Stomach smooth muscle (tissue), 2 donors: Measurements from ENCODE around the gene TERT.

Source experiments
- H3K27ac ChIP-seq: one replicate; pipeline ENCODE4 v1.7.0; 2013; ENCODE audit warnings: mild to moderate bottlenecking, low read length, inconsistent platforms
- H3K27me3 ChIP-seq, 2 donors: one replicate each; pipeline ENCODE4 v1.7.0; 2013; ENCODE audit warnings: low read length in 2 of 2; ENCODE audit not compliant: insufficient read depth in 2 of 2, control insufficient read depth in 1 of 2
- H3K36me3 ChIP-seq, 2 donors: one replicate each; pipeline ENCODE4 v1.7.0; 2013; ENCODE audit warnings: low read length in 2 of 2; ENCODE audit not compliant: control insufficient read depth in 2 of 2, insufficient read depth in 2 of 2
- H3K4me1 ChIP-seq: one replicate; pipeline ENCODE4 v1.7.0; 2013; ENCODE audit warnings: low read length; ENCODE audit not compliant: control insufficient read depth, insufficient read depth
- H3K4me3 ChIP-seq, 2 donors: one replicate each; pipeline ENCODE4 v1.7.0; 2013; ENCODE audit warnings: low read length in 2 of 2
- H3K9ac ChIP-seq, 2 donors: one replicate each; pipeline ENCODE4 v1.7.0; 2013; ENCODE audit warnings: low read length in 2 of 2, mild to moderate bottlenecking in 1 of 2
- H3K9me3 ChIP-seq, 2 donors: one replicate each; pipeline ENCODE4 v1.7.0; 2013; ENCODE audit warnings: low read length in 2 of 2; ENCODE audit not compliant: control insufficient read depth in 2 of 2
- donor health status: healthy.
- donor health status: Pancreatic carcinoma.

The TERT gene

GRCh38 chr5:1302258-1302657 is 7.4 kb upstream of the TERT start:
- Histone ChIP-seq H3K4me1 (no peaks in the 10 kb centered on the region), H3K27me3 (peaks cover 0 to 5% of the 10 kb centered on the region in 2 donors), H3K9ac (no peak overlapping the region), H3K9me3 (no peaks in the 10 kb centered on the region), H3K36me3 (no peaks in the 10 kb centered on the region), H3K4me3 (no peak overlapping the region), H3K27ac (no peak overlapping the region)

- Histone ChIP-seq H3K4me1 (no peaks in the 10 kb centered on the region), H3K27me3 (peaks cover 3 to 8% of the 10 kb centered on the region in 2 donors)
Observed at GRCh38 chr5:1300581-1301083, 5.8 kb upstream of the TERT start.

DNA sequence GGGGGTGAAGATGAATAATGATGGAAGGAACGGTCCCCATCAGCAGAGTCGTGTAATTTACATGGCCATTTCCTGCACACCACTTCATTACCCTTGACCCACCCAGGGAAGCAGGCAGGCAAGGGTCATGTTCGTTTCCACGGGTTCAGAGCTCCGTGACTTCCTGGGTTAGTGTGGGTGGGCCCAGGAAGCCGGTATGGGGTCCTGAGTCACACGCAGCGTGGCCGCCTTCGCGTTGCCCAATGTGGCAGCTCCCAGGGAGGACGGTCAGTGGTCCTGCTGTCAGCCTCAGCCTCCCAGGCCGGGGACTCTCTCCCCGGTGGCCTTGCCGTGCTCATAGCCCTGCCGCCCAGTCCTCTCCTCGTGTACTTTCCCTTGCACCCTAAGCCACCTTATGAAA is 5.1 kb upstream of the TERT start:
- Histone ChIP-seq H3K4me3 (no peak overlapping the region), H3K27me3 (peaks cover 8 to 9% of the 10 kb centered on the region in 2 donors), H3K4me1 (no peaks in the 10 kb centered on the region)

More at GRCh38 chr5:1300581-1301083, 5.8 kb upstream of the TERT start:
- Histone ChIP-seq H3K9me3 (no peaks in the 10 kb centered on the region), H3K36me3 (no peaks in the 10 kb centered on the region), H3K27ac (no peak overlapping the region), H3K4me3 (no peak overlapping the region), H3K9ac (no peak overlapping the region)

DNA sequence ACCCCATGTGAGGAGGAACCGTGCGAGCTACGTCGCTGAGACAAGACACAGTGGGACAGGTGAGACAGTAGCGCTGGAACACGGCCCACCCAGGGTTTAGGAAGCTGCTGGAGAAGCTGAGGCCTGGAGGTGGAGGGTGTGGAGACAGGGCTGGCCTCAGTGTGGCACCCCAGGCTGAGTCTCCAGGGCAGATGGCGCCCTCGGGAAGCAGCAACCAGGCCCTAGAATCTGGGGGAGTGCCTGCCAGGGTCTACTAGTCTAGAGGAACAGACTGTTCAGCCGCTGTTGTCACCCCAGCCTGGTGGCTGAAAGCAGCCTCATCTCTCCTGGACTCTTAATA is 4.6 kb upstream of the TERT start:
- H3K27ac ChIP-seq: no peak overlapping the region
- no peaks in the 10 kb centered on the region for H3K9me3 ChIP-seq
- H3K4me3 ChIP-seq: no peak overlapping the region
- no peak overlapping the region for H3K9ac ChIP-seq
- H3K4me1 ChIP-seq: peaks cover under 1% of the 10 kb centered on the region
- no peaks in the 10 kb centered on the region for H3K36me3 ChIP-seq
- peaks cover 8 to 12% of the 10 kb centered on the region in 2 donors for H3K27me3 ChIP-seq

More for the DNA sequence above, 5.1 kb upstream of the TERT start:
- Histone ChIP-seq H3K27ac (no peak overlapping the region), H3K36me3 (no peaks in the 10 kb centered on the region), H3K9me3 (no peaks in the 10 kb centered on the region), H3K9ac (no peak overlapping the region)

- H3K27ac ChIP-seq: no peak overlapping the region
- H3K4me1 ChIP-seq: peaks cover 4% of the 10 kb centered on the region
- H3K4me3 ChIP-seq: no peak overlapping the region
- H3K9me3 ChIP-seq: no peaks in the 10 kb centered on the region
- peaks cover 10 to 17% of the 10 kb centered on the region in 2 donors for H3K27me3 ChIP-seq
- H3K36me3 ChIP-seq: no peaks in the 10 kb centered on the region
- H3K9ac ChIP-seq: no peak overlapping the region
Observed at GRCh38 chr5:1298723-1299510, 4.0 kb upstream of the TERT start.

DNA sequence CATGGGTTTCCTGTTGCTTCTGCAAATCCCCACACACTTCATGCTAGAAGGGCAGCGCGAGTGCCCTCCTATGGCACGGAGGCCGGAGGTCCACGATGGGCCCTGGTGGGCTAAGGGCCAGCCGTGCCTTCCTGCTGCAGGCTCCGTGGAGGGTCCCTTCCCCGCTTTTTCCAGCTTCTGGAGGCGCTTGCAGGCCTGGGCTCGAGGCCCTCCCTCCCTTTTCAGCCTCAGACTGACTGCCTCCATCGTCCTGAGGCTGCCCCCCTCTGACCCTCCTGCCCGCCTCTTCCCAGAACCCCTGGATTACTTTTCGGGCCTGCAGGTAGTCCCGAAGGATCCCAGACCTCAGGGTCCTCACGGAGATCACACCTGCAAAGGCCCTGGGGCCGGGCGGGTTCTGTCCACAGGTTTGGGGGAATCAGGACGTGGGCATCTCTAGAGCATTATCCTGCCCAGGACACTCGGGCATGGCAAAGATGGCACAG is 3.2 kb upstream of the TERT start:
- Histone ChIP-seq H3K27ac (no peak overlapping the region), H3K9me3 (no peaks in the 10 kb centered on the region), H3K4me1 (peaks cover 4% of the 10 kb centered on the region), H3K27me3 (peaks cover 13 to 17% of the 10 kb centered on the region in 2 donors), H3K4me3 (no peak overlapping the region), H3K36me3 (no peaks in the 10 kb centered on the region), H3K9ac (no peak overlapping the region)

- H3K4me3 ChIP-seq: no peak overlapping the region
- no peaks in the 10 kb centered on the region for H3K9me3 ChIP-seq
- no peak overlapping the region for H3K27ac ChIP-seq
- H3K27me3 ChIP-seq: peaks cover 13 to 22% of the 10 kb centered on the region in 2 donors
- peaks cover 4% of the 10 kb centered on the region for H3K4me1 ChIP-seq
- no peaks in the 10 kb centered on the region for H3K36me3 ChIP-seq
- no peak overlapping the region for H3K9ac ChIP-seq
Observed at GRCh38 chr5:1297243-1297642, 2.4 kb upstream of the TERT start.

GRCh38 chr5:1295650-1296037 is 776 bp upstream of the TERT start:
- H3K9me3 ChIP-seq: no peaks in the 10 kb centered on the region
- peaks cover 4% of the 10 kb centered on the region for H3K4me1 ChIP-seq
- no peak overlapping the region for H3K27ac ChIP-seq
- no peak overlapping the region for H3K9ac ChIP-seq
- H3K27me3 ChIP-seq: peaks cover 16 to 29% of the 10 kb centered on the region in 2 donors
- no peaks in the 10 kb centered on the region for H3K36me3 ChIP-seq
- H3K4me3 ChIP-seq: no peak overlapping the region

DNA sequence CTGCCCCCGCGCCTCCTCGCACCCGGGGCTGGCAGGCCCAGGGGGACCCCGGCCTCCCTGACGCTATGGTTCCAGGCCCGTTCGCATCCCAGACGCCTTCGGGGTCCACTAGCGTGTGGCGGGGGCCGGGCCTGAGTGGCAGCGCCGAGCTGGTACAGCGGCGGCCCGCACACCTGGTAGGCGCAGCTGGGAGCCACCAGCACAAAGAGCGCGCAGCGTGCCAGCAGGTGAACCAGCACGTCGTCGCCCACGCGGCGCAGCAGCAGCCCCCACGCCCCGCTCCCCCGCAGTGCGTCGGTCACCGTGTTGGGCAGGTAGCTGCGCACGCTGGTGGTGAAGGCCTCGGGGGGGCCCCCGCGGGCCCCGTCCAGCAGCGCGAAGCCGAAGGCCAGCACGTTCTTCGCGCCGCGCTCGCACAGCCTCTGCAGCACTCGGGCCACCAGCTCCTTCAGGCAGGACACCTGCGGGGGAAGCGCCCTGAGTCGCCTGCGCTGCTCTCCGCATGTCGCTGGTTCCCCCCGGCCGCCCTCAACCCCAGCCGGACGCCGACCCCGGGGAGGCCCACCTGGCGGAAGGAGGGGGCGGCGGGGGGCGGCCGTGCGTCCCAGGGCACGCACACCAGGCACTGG is 548 bp downstream of the TERT start:
- Histone ChIP-seq H3K36me3 (no peaks in the 10 kb centered on the region), H3K27ac (no peak overlapping the region), H3K4me1 (peaks cover 4% of the 10 kb centered on the region), H3K9me3 (no peaks in the 10 kb centered on the region), H3K4me3 (no peak overlapping the region), H3K27me3 (peaks cover 16 to 29% of the 10 kb centered on the region in 2 donors), H3K9ac (no peak overlapping the region)

- no peak overlapping the region for H3K9ac ChIP-seq
- no peaks in the 10 kb centered on the region for H3K36me3 ChIP-seq
- no peaks in the 10 kb centered on the region for H3K9me3 ChIP-seq
- peaks cover 16 to 29% of the 10 kb centered on the region in 2 donors for H3K27me3 ChIP-seq
- H3K4me1 ChIP-seq: peaks cover 4% of the 10 kb centered on the region
- H3K4me3 ChIP-seq: no peak overlapping the region
- H3K27ac ChIP-seq: no peak overlapping the region
Observed at GRCh38 chr5:1293416-1294205, 1.3 kb downstream of the TERT start.
